GM18861 (cell line): ENCODE results near the gene ANKRD55.
"Not testable (repeated sequence)": the region's sequence is repeated elsewhere in the genome, so short reads cannot be mapped to it uniquely, and the experiment has no call there.

Experiments used
- ATAC-seq: cut with Tn5 transposase; IDR thresholded peaks from one replicate; pipeline ENCODE4 v1.9.1; 2021; ENCODE audit not compliant: unreplicated experiment

Gene ANKRD55

GRCh38 chr5:56083286-56083854 lies 149.8 kb downstream of the ANKRD55 start:
- no peak for ATAC-seq

GRCh38 chr5:56081053-56081642 lies 152.0 kb downstream of the ANKRD55 start:
- peak; percentile 59 for ATAC-seq

GRCh38 chr5:56080375-56081052 lies 152.6 kb downstream of the ANKRD55 start:
- ATAC-seq, result peak; percentile 72

GRCh38 chr5:56079157-56079500 lies 154.0 kb downstream of the ANKRD55 start:
- not testable (repeated sequence) for ATAC-seq

- ATAC-seq, result no peak
Measured at GRCh38 chr5:56078278-56079156, 154.6 kb downstream of the ANKRD55 start.

GRCh38 chr5:56077796-56078233 lies 155.3 kb downstream of the ANKRD55 start:
- no peak for ATAC-seq

GRCh38 chr5:56076486-56076885 lies 156.6 kb downstream of the ANKRD55 start:
- no peak for ATAC-seq

- ATAC-seq, result no peak
Measured at GRCh38 chr5:56075361-56075760, 157.8 kb downstream of the ANKRD55 start.

GRCh38 chr5:56072863-56073766 lies 160.0 kb downstream of the ANKRD55 start:
- ATAC-seq, result no peak

GRCh38 chr5:56071470-56071869 lies 161.7 kb downstream of the ANKRD55 start:
- no peak for ATAC-seq

- peak; percentile 48 for ATAC-seq
Measured at GRCh38 chr5:56070851-56071465, 162.2 kb downstream of the ANKRD55 start.

- no peak for ATAC-seq
Measured at GRCh38 chr5:56069652-56070226, 163.4 kb downstream of the ANKRD55 start.

GRCh38 chr5:56066931-56067450 lies 166.1 kb downstream of the ANKRD55 start:
- no peak for ATAC-seq

GRCh38 chr5:56064984-56065383 lies 168.1 kb downstream of the ANKRD55 start:
- ATAC-seq, result peak; percentile 60

GRCh38 chr5:56060276-56061110 lies 172.6 kb downstream of the ANKRD55 start:
- no peak for ATAC-seq

GRCh38 chr5:56059854-56060253 lies 173.3 kb downstream of the ANKRD55 start:
- no peak for ATAC-seq

- peak; percentile 72 for ATAC-seq
Measured at GRCh38 chr5:56056875-56057274, 176.3 kb downstream of the ANKRD55 start.

GRCh38 chr5:56055859-56056258 lies 177.3 kb downstream of the ANKRD55 start:
- no peak for ATAC-seq

- no peak for ATAC-seq
Measured at GRCh38 chr5:56055287-56055686, 177.8 kb downstream of the ANKRD55 start.
